ENCODE results near the gene GPBP1L1. TPM values are rescaled to one million over a fixed set of nuclear protein-coding genes. Genes with fewer than 3 reads are reported as not detected.
A peak's percentile ranks its signal among the peaks of the same experiment; 100 is the strongest.

Gene GPBP1L1
- total and polyA plus RNA-seq, 9 of the 15 experiments (the other 6 are each of a cell fraction or from before 2014, with no cell fraction given) = 86.0 to 216 (median 138) TPM

- TF ChIP-seq MITF (IDR thresholded peaks at IDR 0.05) (no peak), RNF2 (IDR thresholded peaks at IDR 0.05) (peak; percentile 50; the same call in 1 of the 2 replicates), ELF1 (tag; IDR thresholded peaks at IDR 0.05) (peak; percentile 92), NFIC (IDR thresholded peaks at IDR 0.05) (peak; percentile 77), COPS2 (conservative IDR thresholded peaks at IDR 0.05) (no peak), SNIP1 (IDR thresholded peaks at IDR 0.05; ENCODE audit: low read depth) (no peak), GATA2 (CRISPR knock-in tag; IDR thresholded peaks at IDR 0.05) (peak; percentile 43; the same call in 1 of the 2 replicates), ZNF175 (CRISPR knock-in tag; IDR thresholded peaks at IDR 0.05; ENCODE audit: low read depth) (no peak), NR2C1 (IDR thresholded peaks at IDR 0.05) (peak; percentile 59), NR2C1 (tag; IDR thresholded peaks at IDR 0.05) (peak; percentile 14; the same call in 1 of the 2 replicates), SETDB1 (IDR thresholded peaks at IDR 0.05; ENCODE audit: low read length) (no peak), FOXP1 (CRISPR knock-in tag; IDR thresholded peaks at IDR 0.05) (peak; percentile 18; the same call in 1 of the 2 replicates), RFX7 (CRISPR knock-in tag; IDR thresholded peaks at IDR 0.05) (no peak), POLR2A (conservative IDR thresholded peaks at IDR 0.05) (peak; percentile 100), ZNF511 (CRISPR knock-in tag; IDR thresholded peaks at IDR 0.05) (no peak; the same call in 1 of the 2 replicates), ZNF717 (CRISPR knock-in tag; IDR thresholded peaks at IDR 0.05) (no peak), BCLAF1 (IDR thresholded peaks at IDR 0.05; ENCODE audit: borderline replicate concordance in 1 of 2, control insufficient read depth in 1 of 2, low read depth in 2 of 2, low read length in 1 of 2) (no peak), TFE3 (CRISPR knock-in tag; IDR thresholded peaks at IDR 0.05) (no peak), ELK1 (CRISPR knock-in tag; IDR thresholded peaks at IDR 0.05) (no peak; the same call in 1 of the 2 replicates), CCNT2 (IDR thresholded peaks at IDR 0.05; ENCODE audit: borderline replicate concordance, extremely low read depth, insufficient read length, low read depth, low read length) (peak; percentile 61), ZFX (CRISPR knock-in tag; IDR thresholded peaks at IDR 0.05) (peak; percentile 83)
These were observed 102.5 kb downstream of the GPBP1L1 start, which contains the start of gene NASP (continued) for GRCh38 chr1:45583666-45584350.

Measured in K562 (cell line).